GM18517 (cell line): ENCODE results near the gene AKAP13.
"Not testable (repeated sequence)": the region's sequence is repeated elsewhere in the genome, so short reads cannot be mapped to it uniquely, and the experiment has no call there.

Experiments
- ATAC-seq: cut with Tn5 transposase; IDR thresholded peaks from one replicate; pipeline ENCODE4 v1.9.1; 2021; ENCODE audit warnings: mild to moderate bottlenecking, moderate library complexity; ENCODE audit not compliant: unreplicated experiment

AKAP13 gene

GRCh38 chr15:85795337-85796305 is 415.2 kb downstream of the AKAP13 start:
- no peak for ATAC-seq

DNA sequence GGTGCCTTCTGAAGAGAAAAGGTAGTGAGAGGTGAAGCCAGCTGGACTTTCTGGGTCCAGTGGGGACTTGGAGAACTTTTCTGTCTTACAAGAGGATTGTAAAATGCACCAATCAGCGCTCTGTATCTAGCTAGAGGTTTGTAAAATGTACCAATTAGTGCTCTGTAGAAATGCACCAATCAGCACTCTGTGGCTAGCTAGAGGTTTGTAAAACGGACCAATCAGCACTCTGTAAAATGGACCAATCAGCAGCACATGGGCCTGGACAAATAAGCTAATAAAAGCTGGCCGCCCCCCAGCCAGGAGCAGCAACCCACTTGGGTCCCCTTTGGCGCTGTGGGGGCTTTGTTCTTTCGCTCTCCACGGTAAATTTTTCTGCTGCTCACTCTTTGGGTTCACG is 416.0 kb downstream of the AKAP13 start:
- not testable (repeated sequence) for ATAC-seq
